GM21367 (cell line): ENCODE measurements around the gene CALML4.
A peak's percentile ranks its signal among the peaks of the same experiment; 100 is the strongest.
"Not testable (repeated sequence)": the region's sequence is repeated elsewhere in the genome, so short reads cannot be mapped to it uniquely, and the experiment has no call there.

Experiments
- ATAC-seq: cut with Tn5 transposase; IDR thresholded peaks from one replicate; pipeline ENCODE4 v1.9.1; 2021; ENCODE audit not compliant: unreplicated experiment

CALML4 gene

GRCh38 chr15:68225442-68225841 is 20.3 kb upstream of the CALML4 start:
- not testable (repeated sequence) for ATAC-seq

- ATAC-seq = no peak
These were observed 19.6 kb upstream of the CALML4 start for GRCh38 chr15:68224546-68225250.

- ATAC-seq = no peak
These were observed 19.0 kb upstream of the CALML4 start for GRCh38 chr15:68224108-68224507.

- ATAC-seq = no peak
These were observed 18.0 kb upstream of the CALML4 start for GRCh38 chr15:68223171-68223570.

- not testable (repeated sequence) for ATAC-seq
These were observed 17.3 kb upstream of the CALML4 start for GRCh38 chr15:68222432-68222743.

GRCh38 chr15:68221530-68222431 is 16.6 kb upstream of the CALML4 start:
- not testable (repeated sequence) for ATAC-seq

- ATAC-seq = no peak
These were observed 15.8 kb upstream of the CALML4 start for GRCh38 chr15:68220967-68221366.

GRCh38 chr15:68220489-68220888 is 15.4 kb upstream of the CALML4 start:
- ATAC-seq = no peak

GRCh38 chr15:68218847-68219798 is 14.0 kb upstream of the CALML4 start:
- no peak for ATAC-seq

GRCh38 chr15:68218331-68218730 is 13.2 kb upstream of the CALML4 start:
- no peak for ATAC-seq

GRCh38 chr15:68217341-68217740 is 12.2 kb upstream of the CALML4 start:
- ATAC-seq = no peak

GRCh38 chr15:68214838-68215254 is 9.7 kb upstream of the CALML4 start:
- no peak for ATAC-seq

GRCh38 chr15:68213991-68214837 is 9.1 kb upstream of the CALML4 start:
- no peak for ATAC-seq

GRCh38 chr15:68213491-68213845 is 8.3 kb upstream of the CALML4 start:
- ATAC-seq = not testable (repeated sequence)

GRCh38 chr15:68211656-68212320 is 6.7 kb upstream of the CALML4 start:
- ATAC-seq = no peak

GRCh38 chr15:68210821-68211655 is 5.9 kb upstream of the CALML4 start:
- ATAC-seq = no peak

GRCh38 chr15:68210409-68210756 is 5.3 kb upstream of the CALML4 start:
- no peak for ATAC-seq

GRCh38 chr15:68209735-68210408 is 4.7 kb upstream of the CALML4 start:
- peak; percentile 64 for ATAC-seq
